ENCODE data around the gene SLC66A2. TPM values are rescaled to one million over a fixed set of nuclear protein-coding genes. Genes with fewer than 3 reads are reported as not detected.

Gene SLC66A2
- total RNA-seq, 1 experiment from 2014 or later: 52.8 TPM

GRCh38 chr18:79941473-79942119 is 9.9 kb downstream of the SLC66A2 start:
- Histone ChIP-seq H3K4me1 (ENCODE audit: insufficient read depth, low read length) (no peaks in the 10 kb centered on the region), H3K79me2 (ENCODE audit: low read length) (peaks cover 76% of the 10 kb centered on the region), H3K9me3 (ENCODE audit: low read length) (no peaks in the 10 kb centered on the region), H3K4me2 (ENCODE audit: low read length) (no peak overlapping the region), H2AFZ (ENCODE audit: low read length) (no peak overlapping the region), H3K27me3 (ENCODE audit: low read length) (no peaks in the 10 kb centered on the region), H3K9me2 (replicated peaks; ENCODE audit: low read length) (no peaks in the 10 kb centered on the region), H3K4me3 (ENCODE audit: low read length) (no peak overlapping the region), H3K9ac (ENCODE audit: low read length) (no peak overlapping the region), H4K20me1 (ENCODE audit: low read length) (0 out of 2 replicates have a peak, but pooled peaks cover 4% of the 10 kb centered on the region), H3K27ac (ENCODE audit: low read length) (no peak overlapping the region), H3F3A (ENCODE audit: low read length, unreplicated experiment) (no peaks in the 10 kb centered on the region), H3K36me3 (ENCODE audit: low read depth, low read length) (no peaks in the 10 kb centered on the region; the same call in 1 of the 2 replicates)
- DNase-seq: no peak
- no peak for ATAC-seq
- ChIA-PET CTCF (interaction anchor here (0.6 kb wide), 1 partner anchor 92 kb away, joined by 3 read pairs; no protein-coding TSS in a partner anchor), POLR2A (ENCODE audit: unreplicated experiment) (no interaction called here)
- BruUV-seq (replicated peaks): no TSS peak
- TF ChIP-seq CTCF (conservative IDR thresholded peaks at IDR 0.05; ENCODE audit: low read depth, low read length) (no peak), EZH2phosphoT487 (IDR thresholded peaks at IDR 0.05; ENCODE audit: borderline replicate concordance, low read length) (no peak), EZH2 (IDR thresholded peaks at IDR 0.05; ENCODE audit: low read length, unreplicated experiment) (no peak)
- intact Hi-C loops (cut with micrococcal nuclease): no loop called here

- Histone ChIP-seq H2AFZ (ENCODE audit: low read length) (no peak overlapping the region), H3K4me2 (ENCODE audit: low read length) (no peak overlapping the region), H3K36me3 (ENCODE audit: low read depth, low read length) (no peaks in the 10 kb centered on the region; the same call in 1 of the 2 replicates), H3K4me3 (ENCODE audit: low read length) (no peak overlapping the region), H3K27me3 (ENCODE audit: low read length) (no peaks in the 10 kb centered on the region), H3K4me1 (ENCODE audit: insufficient read depth, low read length) (no peaks in the 10 kb centered on the region), H3K79me2 (ENCODE audit: low read length) (peaks cover 76% of the 10 kb centered on the region), H3K27ac (ENCODE audit: low read length) (no peak overlapping the region), H3K9me3 (ENCODE audit: low read length) (no peaks in the 10 kb centered on the region), H3K9me2 (replicated peaks; ENCODE audit: low read length) (no peaks in the 10 kb centered on the region), H3F3A (ENCODE audit: low read length, unreplicated experiment) (no peaks in the 10 kb centered on the region), H4K20me1 (ENCODE audit: low read length) (0 out of 2 replicates have a peak, but pooled peaks cover 4% of the 10 kb centered on the region), H3K9ac (ENCODE audit: low read length) (no peak overlapping the region)
- no peak for TF ChIP-seq CTCF (conservative IDR thresholded peaks at IDR 0.05; ENCODE audit: low read depth, low read length)
- no peak for TF ChIP-seq EZH2 (IDR thresholded peaks at IDR 0.05; ENCODE audit: low read length, unreplicated experiment)
- no peak for TF ChIP-seq EZH2phosphoT487 (IDR thresholded peaks at IDR 0.05; ENCODE audit: borderline replicate concordance, low read length)
- ChIA-PET CTCF (no interaction called here), POLR2A (ENCODE audit: unreplicated experiment) (no interaction called here)
- BruUV-seq (replicated peaks): no TSS peak
- intact Hi-C loops (cut with micrococcal nuclease): no loop called here
- no peak for DNase-seq
- ATAC-seq: no peak
Measured at GRCh38 chr18:79940814-79941472, 10.5 kb downstream of the SLC66A2 start.
